GM12891 (cell line): ENCODE results near the gene DACH1.

Experiments used
- PAX5 ChIP-seq: IDR thresholded peaks from 2 replicates; pipeline ENCODE4 v1.6.1; 2011; ENCODE audit warnings: low read length, moderate library complexity, mild to moderate bottlenecking; ENCODE audit not compliant: insufficient read depth, severe bottlenecking
- POLR2A ChIP-seq: IDR thresholded peaks from 2 replicates; pipeline ENCODE4 v1.6.1; 2011; ENCODE audit warnings: low read depth, low read length, control low read depth
- POLR2AphosphoS5 ChIP-seq: IDR thresholded peaks from 2 replicates; pipeline ENCODE4 v1.6.1; 2011; ENCODE audit warnings: low read depth, low read length, control low read depth
- POU2F2 ChIP-seq: IDR thresholded peaks from 2 replicates; pipeline ENCODE4 v1.6.1; 2011; ENCODE audit warnings: low read depth, mild to moderate bottlenecking, control low read depth, low read length, moderate library complexity
- SPI1 ChIP-seq: IDR thresholded peaks from 2 replicates; pipeline ENCODE4 v1.6.1; 2011; ENCODE audit warnings: low read depth, low read length, control low read depth
- TAF1 ChIP-seq: IDR thresholded peaks from 2 replicates; pipeline ENCODE4 v1.6.1; 2011; ENCODE audit warnings: low read depth, low read length, control low read depth

GRCh38 chr13:71596116-71596515 is 270.9 kb downstream of the DACH1 start:
- TF ChIP-seq POLR2AphosphoS5 (no peak), POLR2A (no peak), PAX5 (no peak), TAF1 (no peak), SPI1 (no peak), POU2F2 (no peak)
